ENCODE measurements around the gene WNK2.
"Not testable (repeated sequence)": the region's sequence is repeated elsewhere in the genome, so short reads cannot be mapped to it uniquely, and the experiment has no call there.

- not testable (repeated sequence) for TF ChIP-seq EZH2, CTCF (IDR thresholded peaks at IDR 0.05)
These were observed 139.6 kb downstream of the WNK2 start for GRCh38 chr9:93323446-93323954.

All from neural progenitor cell (in vitro differentiated cells).